ENCODE results near the gene GLCCI1. TPM values are rescaled to one million over a fixed set of nuclear protein-coding genes. Genes with fewer than 3 reads are reported as not detected.

The GLCCI1 gene
- total RNA-seq, 1 experiment from 2014 or later = 4.6 TPM

GRCh38 chr7:7990441-7990761 lies 21.8 kb downstream of the GLCCI1 start (continued):
- TF ChIP-seq ZBTB33 (IDR thresholded peaks at IDR 0.05; ENCODE audit: extremely low read depth, insufficient replicate concordance, low read length) (no peak), ZNF274 (IDR thresholded peaks at IDR 0.05; ENCODE audit: low read depth, low read length) (no peak), CBX3 (IDR thresholded peaks at IDR 0.05; ENCODE audit: low read depth) (no peak), EZH2 (IDR thresholded peaks at IDR 0.05) (no peak), ZFX (IDR thresholded peaks at IDR 0.05) (no peak), SP1 (IDR thresholded peaks at IDR 0.05; ENCODE audit: low read depth) (no peak)

DNA sequence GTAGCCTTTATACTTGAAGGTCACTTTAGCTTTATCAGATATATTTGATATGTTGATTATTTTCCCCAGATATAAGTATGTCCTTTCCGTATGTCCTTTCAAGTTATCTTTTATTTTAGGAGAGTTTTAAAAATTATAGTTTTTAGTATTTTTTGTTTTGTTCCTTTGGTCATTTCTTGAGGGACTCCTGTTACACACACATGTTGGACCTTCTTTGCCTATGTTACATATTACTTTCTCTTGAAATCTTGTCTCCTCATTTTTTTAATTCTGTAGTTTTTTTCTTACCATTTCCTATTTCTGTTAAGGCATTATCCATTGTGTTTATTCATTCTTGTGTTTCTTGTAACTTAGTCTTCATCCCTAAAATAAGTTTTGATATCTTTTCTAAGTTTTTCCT lies 23.9 kb downstream of the GLCCI1 start:
- intact Hi-C loops (cut with micrococcal nuclease) = no loop called here
- no TSS peak for BruUV-seq (replicated peaks)

More for the DNA sequence above, 23.9 kb downstream of the GLCCI1 start:
- Histone ChIP-seq H3K79me2 (ENCODE audit: insufficient read depth, low read length) (no peaks in the 10 kb centered on the region), H3K27ac (ENCODE audit: low read depth, low read length) (no peak overlapping the region), H3K36me3 (ENCODE audit: control insufficient read depth in 1 of 2, insufficient read depth in 2 of 2, low read length in 2 of 2) (no peaks in the 10 kb centered on the region), H3K4me2 (ENCODE audit: low read length) (no peak overlapping the region), H3K27me3 (ENCODE audit: insufficient read depth, low read length) (no peaks in the 10 kb centered on the region), H2AFZ (ENCODE audit: low read depth, low read length, poor library complexity, severe bottlenecking) (no peak overlapping the region), H4K20me1 (ENCODE audit: insufficient read depth) (no peaks in the 10 kb centered on the region), H3K4me1 (ENCODE audit: control insufficient read depth in 1 of 2, insufficient read depth in 2 of 2, low read length in 2 of 2) (peaks cover 11 to 14% of the 10 kb centered on the region in 2 experiments), H3K4me3 (replicated peaks in 1 of 2; ENCODE audit: low read depth in 1 of 2, low read length in 2 of 2) (no peak overlapping the region), H3K9me2 (ENCODE audit: insufficient read depth) (no peaks in the 10 kb centered on the region), H3K9ac (ENCODE audit: low read length) (no peak overlapping the region), H3K9me3 (ENCODE audit: control insufficient read depth in 1 of 2, insufficient read depth in 1 of 2, low read depth in 1 of 2, low read length in 2 of 2) (no peaks in the 10 kb centered on the region)
- ATAC-seq (no peak), DNase-seq (ENCODE audit: low read depth, low spot score) (no peak)
- TF ChIP-seq SRF (IDR thresholded peaks at IDR 0.05; ENCODE audit: low read depth) (no peak), ELF1 (IDR thresholded peaks at IDR 0.05; ENCODE audit: borderline replicate concordance, low read depth) (no peak), POLR2AphosphoS5 (IDR thresholded peaks at IDR 0.05; ENCODE audit: low read depth, low read length) (no peak), ZNF274 (IDR thresholded peaks at IDR 0.05; ENCODE audit: low read depth, low read length) (no peak), MAX (IDR thresholded peaks at IDR 0.05) (no peak), ZFX (IDR thresholded peaks at IDR 0.05) (no peak), EGR1 (IDR thresholded peaks at IDR 0.05; ENCODE audit: low read depth) (no peak), POLR2A (IDR thresholded peaks at IDR 0.05; ENCODE audit: borderline replicate concordance, extremely low read depth, insufficient read depth, insufficient read length) (no peak), EZH2 (IDR thresholded peaks at IDR 0.05) (no peak), TCF7L2 (IDR thresholded peaks at IDR 0.05; ENCODE audit: borderline replicate concordance, extremely low read depth, insufficient read depth, insufficient read length) (no peak), CBX3 (IDR thresholded peaks at IDR 0.05; ENCODE audit: low read depth) (no peak), SIN3A (IDR thresholded peaks at IDR 0.05; ENCODE audit: low read depth) (no peak), SP1 (IDR thresholded peaks at IDR 0.05; ENCODE audit: low read depth) (no peak), JUND (IDR thresholded peaks at IDR 0.05) (no peak), EZH2phosphoT487 (IDR thresholded peaks at IDR 0.05; ENCODE audit: borderline replicate concordance) (no peak), CEBPB (IDR thresholded peaks at IDR 0.05; ENCODE audit: low read depth) (no peak), ZBTB33 (IDR thresholded peaks at IDR 0.05; ENCODE audit: extremely low read depth, insufficient replicate concordance, low read length) (no peak)
- TF ChIP-seq, protein P1, sequence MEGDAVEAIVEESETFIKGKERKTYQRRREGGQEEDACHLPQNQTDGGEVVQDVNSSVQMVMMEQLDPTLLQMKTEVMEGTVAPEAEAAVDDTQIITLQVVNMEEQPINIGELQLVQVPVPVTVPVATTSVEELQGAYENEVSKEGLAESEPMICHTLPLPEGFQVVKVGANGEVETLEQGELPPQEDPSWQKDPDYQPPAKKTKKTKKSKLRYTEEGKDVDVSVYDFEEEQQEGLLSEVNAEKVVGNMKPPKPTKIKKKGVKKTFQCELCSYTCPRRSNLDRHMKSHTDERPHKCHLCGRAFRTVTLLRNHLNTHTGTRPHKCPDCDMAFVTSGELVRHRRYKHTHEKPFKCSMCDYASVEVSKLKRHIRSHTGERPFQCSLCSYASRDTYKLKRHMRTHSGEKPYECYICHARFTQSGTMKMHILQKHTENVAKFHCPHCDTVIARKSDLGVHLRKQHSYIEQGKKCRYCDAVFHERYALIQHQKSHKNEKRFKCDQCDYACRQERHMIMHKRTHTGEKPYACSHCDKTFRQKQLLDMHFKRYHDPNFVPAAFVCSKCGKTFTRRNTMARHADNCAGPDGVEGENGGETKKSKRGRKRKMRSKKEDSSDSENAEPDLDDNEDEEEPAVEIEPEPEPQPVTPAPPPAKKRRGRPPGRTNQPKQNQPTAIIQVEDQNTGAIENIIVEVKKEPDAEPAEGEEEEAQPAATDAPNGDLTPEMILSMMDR (IDR thresholded peaks at IDR 0.05 in 2 of 3, conservative IDR thresholded peaks at IDR 0.05 in 1 of 3; ENCODE audit: borderline replicate concordance in 1 of 3, insufficient read depth in 1 of 3, low read depth in 2 of 3, low read length in 2 of 3) = no peak
- TF ChIP-seq, protein P2, sequence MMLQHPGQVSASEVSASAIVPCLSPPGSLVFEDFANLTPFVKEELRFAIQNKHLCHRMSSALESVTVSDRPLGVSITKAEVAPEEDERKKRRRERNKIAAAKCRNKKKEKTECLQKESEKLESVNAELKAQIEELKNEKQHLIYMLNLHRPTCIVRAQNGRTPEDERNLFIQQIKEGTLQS (IDR thresholded peaks at IDR 0.05) = no peak
- CTCF ChIA-PET = no interaction called here
- RAD21 ChIA-PET (ENCODE audit: low non-redundant PET in 1 of 2, low total read pairs in 2 of 2, uncharacterized antibody in 2 of 2, unreplicated experiment in 2 of 2) = no interaction called here
- POLR2A ChIA-PET = no interaction called here

All from HCT116 (cell line).